ENCODE measurements around the gene GRM5.

GRCh38 chr11:88579466-88579865 is 486.3 kb downstream of the GRM5 start:
- TF ChIP-seq CTCF (conservative IDR thresholded peaks at IDR 0.05), result no peak
- TF ChIP-seq EZH2 (IDR thresholded peaks at IDR 0.05; ENCODE audit: low read depth), result no peak

Data from PC-9 (cell line).